Measurements from ENCODE around the gene BMP8B.

GRCh38 chr1:39707506-39707905, 81.2 kb downstream of the BMP8B start:
- no peak for TF ChIP-seq CTCF (IDR thresholded peaks at IDR 0.05)
- TF ChIP-seq POLR2AphosphoS5 (IDR thresholded peaks at IDR 0.05): no peak
- no peak for TF ChIP-seq EP300 (IDR thresholded peaks at IDR 0.05)
- TF ChIP-seq POLR2A (IDR thresholded peaks at IDR 0.05; ENCODE audit: low read depth): no peak
